Stimulated activated memory B cell treated with anti-CD40 and anti-IgM and Interleukin-4, amounts not matched to agents 10 μg/mL and 1 μg/mL and 100 μg/mL, for 72 hours (primary cell): ENCODE measurements around the gene HEBP1.

Source experiments
- ATAC-seq: fragments of 150-1000 bp; cut with Tn5 transposase; 2 replicates; pipeline ENCODE4 v1.10.0; 2021
- H3K27ac Mint-ChIP-seq: one replicate; pipeline ENCODE4 v1.8.0; 2022; ENCODE audit warnings: mild to moderate bottlenecking, mixed read lengths
- H3K27me3 Mint-ChIP-seq: one replicate; pipeline ENCODE4 v1.8.0; 2022; ENCODE audit warnings: mixed read lengths
- H3K36me3 Mint-ChIP-seq: one replicate; pipeline ENCODE4 v1.8.0; 2022; ENCODE audit warnings: mixed read lengths
- H3K4me1 Mint-ChIP-seq: one replicate; pipeline ENCODE4 v1.8.0; 2022; ENCODE audit warnings: mixed read lengths
- H3K4me3 Mint-ChIP-seq: one replicate; pipeline ENCODE4 v1.8.0; 2022; ENCODE audit warnings: mild to moderate bottlenecking, moderate library complexity, mixed read lengths
- H3K9me3 Mint-ChIP-seq: one replicate; pipeline ENCODE4 v1.8.0; 2022; ENCODE audit warnings: mixed read lengths

HEBP1 gene

DNA sequence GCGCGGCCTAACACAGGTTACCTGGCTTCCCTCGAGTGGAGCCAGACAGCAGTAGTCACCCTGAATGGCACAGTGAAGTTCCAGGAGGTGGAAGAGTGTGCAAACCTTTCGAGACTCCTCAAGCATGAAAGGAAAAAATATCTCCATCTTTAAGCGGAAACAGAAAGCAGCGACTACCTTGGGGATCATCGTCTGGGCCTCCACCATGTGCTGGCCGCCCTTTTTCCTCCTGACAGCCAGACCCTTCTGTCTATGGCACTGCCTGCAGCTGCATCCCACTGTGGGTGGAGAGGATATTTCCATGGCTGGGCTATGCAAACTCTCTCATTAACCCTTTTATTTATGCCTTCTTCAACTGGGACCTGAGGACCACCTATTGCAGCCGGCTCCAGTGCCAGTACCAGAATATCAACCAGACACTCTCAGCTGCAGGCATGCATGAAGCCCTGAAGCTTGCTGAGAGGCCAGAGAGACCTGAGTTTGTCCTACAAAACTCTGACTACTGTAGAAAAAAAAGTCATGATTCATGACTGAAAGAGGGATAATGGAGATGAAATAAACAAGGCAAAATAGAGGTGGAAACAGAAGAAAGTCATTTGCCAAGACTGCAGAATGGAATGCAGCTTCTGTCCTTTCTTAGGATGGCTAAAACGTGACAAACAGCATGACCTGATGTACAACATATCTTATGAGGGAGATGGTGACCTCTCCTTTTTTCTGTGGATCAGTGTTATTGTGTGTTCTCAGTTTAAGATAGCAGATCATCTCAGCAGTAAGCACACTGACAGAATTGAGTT, 2.4 kb upstream of the HEBP1 start:
- ATAC-seq: no peak
- no peaks in the 10 kb centered on the region for H3K27me3 Mint-ChIP-seq
- no peaks in the 10 kb centered on the region for H3K9me3 Mint-ChIP-seq
- no peaks in the 10 kb centered on the region for H3K36me3 Mint-ChIP-seq
- H3K4me3 Mint-ChIP-seq: peak overlapping the region; percentile 77
- peaks cover 24% of the 10 kb centered on the region for H3K4me1 Mint-ChIP-seq
- peak overlapping the region; percentile 66 for H3K27ac Mint-ChIP-seq

DNA sequence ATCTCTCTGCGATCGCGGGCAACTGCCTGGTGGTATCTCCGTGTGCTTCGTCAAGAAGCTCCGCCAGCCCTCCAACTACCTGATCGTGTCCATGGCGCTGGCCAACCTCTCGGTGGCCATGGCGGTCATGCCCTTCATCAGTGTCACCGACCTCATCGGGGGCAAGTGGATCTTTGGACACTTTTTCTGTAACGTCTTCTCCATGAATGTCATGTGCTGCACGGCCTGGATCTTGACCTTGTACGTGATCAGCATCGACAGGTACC, 1.6 kb upstream of the HEBP1 start:
- Mint-ChIP-seq H3K36me3 (no peaks in the 10 kb centered on the region), H3K4me3 (peak overlapping the region; percentile 77), H3K27ac (peak overlapping the region; percentile 66), H3K27me3 (no peaks in the 10 kb centered on the region), H3K9me3 (no peaks in the 10 kb centered on the region), H3K4me1 (peaks cover 30% of the 10 kb centered on the region)
- no peak for ATAC-seq

DNA sequence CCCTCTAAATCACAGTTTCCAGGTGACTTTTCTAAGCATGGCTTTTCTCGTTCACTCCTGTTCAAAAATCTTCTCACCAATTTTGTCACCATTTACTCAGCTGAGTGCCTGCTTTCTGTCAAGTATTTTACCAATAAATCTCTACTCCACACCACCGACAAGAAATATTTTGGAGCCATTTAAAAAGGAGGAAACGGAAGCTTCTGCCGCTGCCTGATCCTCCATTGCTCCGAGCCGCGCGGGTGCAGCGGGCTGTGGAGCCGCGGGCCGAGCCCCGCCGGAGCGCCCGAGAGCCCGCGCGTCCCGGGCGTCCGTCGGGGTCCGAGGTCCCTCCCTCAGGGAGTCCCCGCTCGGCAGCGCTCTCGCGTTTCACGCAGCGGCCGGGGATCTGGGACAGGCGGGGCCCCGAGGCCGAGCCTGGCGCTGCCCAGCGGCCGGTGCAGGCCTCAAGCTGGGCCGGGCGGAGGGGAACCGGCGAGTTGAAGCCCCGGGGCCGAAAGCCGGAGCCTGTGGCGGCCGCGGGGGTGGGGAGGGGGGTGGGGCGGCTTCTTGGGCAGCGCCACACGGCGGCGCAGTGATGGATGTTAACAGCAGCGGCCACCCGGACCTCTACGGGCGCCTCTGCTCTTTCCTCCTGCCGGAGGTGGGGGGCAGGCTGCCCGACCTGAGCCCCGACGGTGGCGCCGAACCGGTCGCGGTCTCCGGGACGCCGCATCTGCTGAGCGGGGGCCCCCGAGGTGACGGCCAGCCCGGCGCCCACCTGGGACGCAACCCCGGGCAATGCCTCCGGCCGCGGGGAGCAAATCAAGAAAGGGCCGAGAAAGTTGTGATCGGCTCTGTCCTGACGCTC, 1.1 kb upstream of the HEBP1 start:
- Mint-ChIP-seq H3K4me1 (peaks cover 30% of the 10 kb centered on the region), H3K9me3 (no peaks in the 10 kb centered on the region), H3K36me3 (no peaks in the 10 kb centered on the region), H3K4me3 (peak overlapping the region; percentile 90), H3K27ac (peak overlapping the region; percentile 87), H3K27me3 (no peaks in the 10 kb centered on the region)
- peak; percentile 46 for ATAC-seq

DNA sequence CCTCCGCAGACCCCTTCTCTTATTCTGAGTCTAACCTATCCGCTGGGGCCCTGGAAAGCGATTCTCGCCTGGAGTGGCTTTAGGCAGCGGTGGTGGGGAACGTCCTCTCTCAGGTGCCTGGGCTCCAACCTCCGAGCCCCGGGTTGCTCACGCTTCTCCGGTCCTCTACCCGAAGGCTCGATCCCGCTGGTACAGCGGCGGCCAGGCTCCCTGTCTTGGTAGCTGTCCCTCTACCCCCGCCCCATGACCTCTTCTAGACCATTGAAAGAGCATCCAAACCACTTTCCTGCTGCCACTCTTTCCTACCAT, 505 bp upstream of the HEBP1 start:
- peak; percentile 62 for ATAC-seq
- Mint-ChIP-seq H3K27me3 (no peaks in the 10 kb centered on the region), H3K27ac (peak overlapping the region; percentile 87), H3K4me1 (peaks cover 30% of the 10 kb centered on the region), H3K9me3 (no peaks in the 10 kb centered on the region), H3K4me3 (peak overlapping the region; percentile 90), H3K36me3 (no peaks in the 10 kb centered on the region)

DNA sequence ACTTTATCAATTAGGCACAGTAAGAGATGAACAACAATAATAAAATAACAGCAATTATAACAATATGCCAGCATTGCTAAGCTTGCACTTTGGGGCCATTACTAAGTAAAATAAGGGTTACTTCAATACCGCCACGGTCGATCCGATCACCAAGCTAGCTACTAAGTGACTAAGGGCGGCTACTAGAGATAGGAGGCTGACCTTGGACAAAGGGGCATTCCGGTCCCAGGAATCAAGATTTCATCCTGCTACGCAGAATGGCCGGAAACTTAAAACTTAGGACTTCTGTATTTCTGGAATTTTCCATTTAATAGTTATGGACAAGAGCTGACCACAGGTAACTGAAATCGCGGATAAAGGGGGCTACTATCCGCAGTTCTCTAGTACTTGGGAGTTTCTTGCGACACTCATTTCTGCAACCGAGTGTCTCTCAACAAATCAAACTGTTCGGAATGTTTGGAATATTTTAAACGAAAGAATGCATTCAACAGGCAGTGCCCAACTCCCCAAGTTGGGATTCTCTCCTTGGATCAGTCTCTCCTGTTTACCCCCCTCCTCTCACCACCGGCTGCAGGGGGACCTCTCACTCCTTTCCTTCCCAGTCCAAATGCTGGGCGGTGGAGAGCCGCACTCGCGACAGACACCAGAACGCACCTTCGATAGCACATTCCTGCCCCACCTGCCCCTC, 650 bp downstream of the HEBP1 start:
- Mint-ChIP-seq H3K36me3 (no peaks in the 10 kb centered on the region), H3K4me1 (peaks cover 30% of the 10 kb centered on the region), H3K9me3 (no peaks in the 10 kb centered on the region), H3K27me3 (no peaks in the 10 kb centered on the region), H3K27ac (peak overlapping the region; percentile 87), H3K4me3 (peak overlapping the region; percentile 90)
- ATAC-seq: no peak

DNA sequence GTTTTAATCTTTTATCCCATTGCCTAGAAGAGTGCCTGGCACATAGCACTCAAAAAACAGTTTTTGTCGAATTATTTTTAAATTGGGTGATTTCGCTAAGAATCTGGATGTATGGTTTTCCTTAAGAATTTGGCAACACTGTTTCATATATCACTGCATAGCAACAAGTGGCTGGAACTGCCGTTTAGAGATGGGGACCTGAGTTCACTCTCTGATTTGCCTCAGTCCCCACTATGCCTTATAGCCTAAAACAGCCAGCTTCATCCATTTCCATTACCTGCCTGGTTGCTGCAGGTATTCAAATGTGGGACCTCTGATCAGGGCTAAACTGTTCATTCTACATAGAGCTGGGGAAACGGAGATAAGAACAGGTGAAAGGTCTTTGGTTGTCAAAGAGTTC, 1.8 kb downstream of the HEBP1 start:
- Mint-ChIP-seq H3K4me3 (no peak overlapping the region), H3K9me3 (peaks cover 2% of the 10 kb centered on the region), H3K4me1 (peaks cover 35% of the 10 kb centered on the region)

DNA sequence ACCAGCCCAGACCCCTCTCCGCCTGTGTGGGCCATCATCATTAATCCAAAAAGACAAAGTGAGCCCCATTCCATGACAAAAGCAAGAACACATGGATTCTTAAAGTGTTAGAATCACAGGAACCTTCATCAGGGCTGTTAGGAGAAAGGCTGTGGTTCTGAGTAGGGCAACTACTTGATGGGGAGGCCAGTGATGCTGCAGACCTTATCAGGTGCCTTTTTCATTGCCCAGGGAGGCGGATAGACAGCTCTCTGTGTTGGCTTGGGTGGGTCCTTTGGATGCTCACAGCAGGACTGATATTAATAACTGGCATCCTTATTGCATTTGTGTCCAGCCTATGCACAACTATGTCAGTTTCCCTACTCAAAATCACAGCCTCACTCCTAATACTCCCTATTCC, 2.3 kb downstream of the HEBP1 start:
- Mint-ChIP-seq H3K36me3 (peaks cover 8% of the 10 kb centered on the region), H3K4me3 (no peak overlapping the region), H3K9me3 (peaks cover 5% of the 10 kb centered on the region), H3K4me1 (peaks cover 41% of the 10 kb centered on the region), H3K27ac (peak overlapping the region; percentile 38), H3K27me3 (no peaks in the 10 kb centered on the region)
- ATAC-seq: no peak

More for the DNA sequence above, 1.8 kb downstream of the HEBP1 start:
- Mint-ChIP-seq H3K27ac (no peak overlapping the region), H3K36me3 (peaks cover 5% of the 10 kb centered on the region), H3K27me3 (no peaks in the 10 kb centered on the region)
- ATAC-seq: no peak

DNA sequence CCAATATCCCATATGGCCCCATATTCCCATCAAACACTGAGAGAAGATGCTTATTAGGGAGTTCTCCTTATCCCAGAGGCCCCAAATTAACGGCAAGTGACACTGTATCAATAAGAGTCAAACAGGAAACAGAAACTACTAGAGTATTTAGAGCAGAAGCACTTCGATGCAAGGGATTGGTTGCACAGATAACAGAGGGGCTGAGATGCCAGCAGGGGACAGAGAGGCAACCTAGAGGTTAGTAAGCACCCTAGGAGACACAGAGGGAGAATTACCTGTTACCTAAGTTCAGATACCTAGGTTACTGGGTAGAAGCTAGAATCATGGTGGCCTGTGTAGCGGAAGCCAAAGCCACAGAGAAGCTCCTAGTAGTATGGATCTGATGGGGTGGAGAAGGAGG, 2.9 kb downstream of the HEBP1 start:
- H3K4me3 Mint-ChIP-seq: no peak overlapping the region
- H3K9me3 Mint-ChIP-seq: peaks cover 5% of the 10 kb centered on the region
- peaks cover 8% of the 10 kb centered on the region for H3K36me3 Mint-ChIP-seq
- H3K27me3 Mint-ChIP-seq: no peaks in the 10 kb centered on the region
- ATAC-seq: no peak
- H3K4me1 Mint-ChIP-seq: peaks cover 42% of the 10 kb centered on the region
- H3K27ac Mint-ChIP-seq: peak overlapping the region; percentile 38

DNA sequence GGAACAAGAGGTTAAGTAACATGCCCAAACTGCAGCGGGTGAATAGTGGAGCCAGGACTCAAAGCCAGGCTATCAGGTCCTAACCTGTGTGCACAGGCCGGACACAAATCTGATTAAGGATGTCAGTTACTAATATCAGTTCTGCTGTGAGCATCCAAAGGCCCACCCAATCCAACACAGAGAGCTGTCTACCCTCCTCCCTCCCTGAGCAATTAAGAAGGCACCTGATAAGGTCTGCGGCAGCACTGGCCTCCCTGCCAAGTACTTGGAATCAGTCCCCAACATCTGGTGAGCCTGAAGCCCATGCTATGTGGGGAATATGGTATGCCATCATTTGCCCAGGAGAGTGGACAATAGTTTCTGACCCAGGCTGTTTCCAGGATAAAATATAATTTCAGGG, 3.9 kb downstream of the HEBP1 start:
- no peak for ATAC-seq
- peaks cover 8% of the 10 kb centered on the region for H3K36me3 Mint-ChIP-seq
- H3K27me3 Mint-ChIP-seq: no peaks in the 10 kb centered on the region
- peaks cover 42% of the 10 kb centered on the region for H3K4me1 Mint-ChIP-seq
- no peak overlapping the region for H3K27ac Mint-ChIP-seq
- H3K9me3 Mint-ChIP-seq: peaks cover 5% of the 10 kb centered on the region
- H3K4me3 Mint-ChIP-seq: no peak overlapping the region

DNA sequence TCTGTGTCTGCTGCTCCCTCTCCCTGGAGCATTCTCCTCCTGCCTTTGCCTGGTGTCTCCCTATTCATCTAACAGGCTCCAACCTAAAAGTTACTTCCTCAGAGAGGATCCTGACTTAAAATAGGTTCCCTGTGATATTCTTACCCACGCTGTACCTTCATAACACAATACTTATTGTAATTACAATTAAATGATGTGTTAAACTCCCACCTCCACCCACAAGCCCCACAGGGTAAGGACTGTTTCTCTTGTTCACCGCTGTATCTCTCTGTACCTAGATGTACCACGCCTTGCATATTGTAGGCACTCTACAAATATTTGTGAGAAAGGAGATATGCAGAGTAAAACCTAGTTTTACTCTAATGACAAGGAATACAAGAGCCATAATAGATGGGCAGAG, 5.0 kb downstream of the HEBP1 start:
- peaks cover 8% of the 10 kb centered on the region for H3K36me3 Mint-ChIP-seq
- peaks cover 5% of the 10 kb centered on the region for H3K9me3 Mint-ChIP-seq
- no peak for ATAC-seq
- peaks cover 40% of the 10 kb centered on the region for H3K4me1 Mint-ChIP-seq
- no peaks in the 10 kb centered on the region for H3K27me3 Mint-ChIP-seq
- no peak overlapping the region for H3K4me3 Mint-ChIP-seq
- no peak overlapping the region for H3K27ac Mint-ChIP-seq

DNA sequence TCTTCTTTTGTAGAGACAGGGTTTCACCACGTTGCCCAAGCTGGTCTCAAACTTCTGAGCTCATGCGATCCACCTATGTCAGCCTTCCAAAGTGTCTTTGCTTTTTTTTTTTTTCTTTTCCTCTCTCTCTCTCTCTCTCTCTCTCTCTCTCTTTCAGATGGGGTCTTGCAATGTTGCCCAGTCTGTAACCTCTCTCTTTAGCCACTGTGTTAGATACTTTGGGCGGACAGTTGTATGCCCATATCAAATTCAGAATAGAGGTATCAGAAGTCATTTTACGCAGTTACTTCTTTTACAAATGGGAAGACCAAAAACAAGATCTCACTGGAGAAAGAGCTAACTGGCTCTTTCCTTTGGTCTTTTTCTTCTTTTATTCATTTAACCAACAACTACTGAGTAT, 6.7 kb downstream of the HEBP1 start:
- Mint-ChIP-seq H3K27ac (peak overlapping the region; percentile 8), H3K4me3 (peak overlapping the region; percentile 32), H3K36me3 (peaks cover 8% of the 10 kb centered on the region), H3K27me3 (no peaks in the 10 kb centered on the region), H3K4me1 (peaks cover 27% of the 10 kb centered on the region), H3K9me3 (peaks cover 5% of the 10 kb centered on the region)
- ATAC-seq: no peak

DNA sequence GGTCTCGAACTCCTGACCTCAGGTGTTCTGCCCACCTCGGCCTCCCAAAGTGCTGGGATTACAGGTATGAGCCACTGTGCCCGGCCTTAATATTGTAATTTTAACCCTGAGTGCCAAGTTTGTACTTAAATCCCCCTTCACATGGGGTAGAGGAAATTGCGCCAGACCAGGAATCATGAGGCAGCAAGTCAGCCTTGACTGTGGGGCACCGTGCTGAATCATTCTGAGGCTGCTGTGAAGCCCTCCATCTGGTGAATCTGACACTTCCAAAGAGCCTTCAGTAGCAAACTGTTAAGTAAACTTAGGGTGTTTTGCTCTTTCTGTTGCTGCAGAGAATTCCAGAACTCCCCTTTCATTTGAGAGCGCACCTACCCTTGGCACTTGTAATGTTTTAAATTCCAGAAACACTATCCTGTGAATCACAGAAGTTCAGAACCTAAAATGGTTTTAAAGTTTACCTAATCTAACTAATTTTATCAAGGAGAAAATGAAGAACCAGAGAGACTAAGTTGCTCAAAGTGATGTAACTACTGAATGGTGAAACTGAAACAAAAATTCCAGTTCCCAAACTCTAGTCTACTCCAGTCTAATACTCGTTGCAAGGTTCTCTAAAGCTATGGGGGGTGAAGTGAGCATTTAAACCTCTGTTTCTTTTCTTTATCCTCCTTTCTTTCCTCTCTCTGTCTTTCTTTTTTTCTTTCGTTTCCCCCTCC, 7.5 kb downstream of the HEBP1 start:
- peak overlapping the region; percentile 8 for H3K27ac Mint-ChIP-seq
- ATAC-seq: no peak
- peaks cover 5% of the 10 kb centered on the region for H3K9me3 Mint-ChIP-seq
- no peak overlapping the region for H3K4me3 Mint-ChIP-seq
- H3K36me3 Mint-ChIP-seq: peaks cover 10% of the 10 kb centered on the region
- H3K4me1 Mint-ChIP-seq: peaks cover 27% of the 10 kb centered on the region
- no peaks in the 10 kb centered on the region for H3K27me3 Mint-ChIP-seq

DNA sequence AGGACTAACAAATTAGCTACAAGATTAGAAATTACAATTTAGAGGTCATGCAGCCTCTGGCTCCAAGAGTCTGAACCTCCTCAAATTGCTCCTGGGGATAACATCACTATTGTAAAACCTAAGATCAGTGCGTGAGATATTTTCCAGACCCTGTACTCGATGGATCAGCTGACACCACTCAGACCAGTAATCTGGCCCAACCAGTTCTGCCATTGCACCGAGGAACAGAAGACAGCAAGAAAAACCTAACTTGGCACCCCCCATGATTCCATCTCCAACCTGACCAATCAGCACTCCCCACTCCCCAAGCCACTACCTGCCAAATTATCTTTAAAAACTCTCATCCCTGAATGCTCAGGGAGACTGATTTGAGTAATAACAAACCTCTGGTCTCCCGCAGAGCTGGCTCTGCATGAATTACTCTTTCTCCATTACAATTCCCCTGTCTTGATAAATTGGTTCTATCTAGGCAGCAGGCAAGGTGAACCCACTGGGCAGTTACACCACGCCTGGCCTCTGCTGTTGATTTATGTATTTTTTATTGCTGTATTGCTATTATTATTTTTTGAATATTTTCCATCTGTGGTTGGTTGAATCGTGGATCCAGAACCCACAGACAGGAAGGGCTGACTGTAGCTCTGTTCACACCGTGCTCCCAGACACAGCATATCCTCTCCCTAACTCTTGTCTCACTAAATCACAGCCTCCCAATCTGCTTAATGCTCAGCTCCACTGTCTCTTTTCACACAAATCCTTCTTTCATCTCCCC, 9.2 kb downstream of the HEBP1 start:
- ATAC-seq: no peak
- H3K9me3 Mint-ChIP-seq: peaks cover 5% of the 10 kb centered on the region
- peaks cover 13% of the 10 kb centered on the region for H3K36me3 Mint-ChIP-seq
- no peaks in the 10 kb centered on the region for H3K27me3 Mint-ChIP-seq
- no peak overlapping the region for H3K4me3 Mint-ChIP-seq
- no peak overlapping the region for H3K27ac Mint-ChIP-seq
- H3K4me1 Mint-ChIP-seq: peaks cover 20% of the 10 kb centered on the region

DNA sequence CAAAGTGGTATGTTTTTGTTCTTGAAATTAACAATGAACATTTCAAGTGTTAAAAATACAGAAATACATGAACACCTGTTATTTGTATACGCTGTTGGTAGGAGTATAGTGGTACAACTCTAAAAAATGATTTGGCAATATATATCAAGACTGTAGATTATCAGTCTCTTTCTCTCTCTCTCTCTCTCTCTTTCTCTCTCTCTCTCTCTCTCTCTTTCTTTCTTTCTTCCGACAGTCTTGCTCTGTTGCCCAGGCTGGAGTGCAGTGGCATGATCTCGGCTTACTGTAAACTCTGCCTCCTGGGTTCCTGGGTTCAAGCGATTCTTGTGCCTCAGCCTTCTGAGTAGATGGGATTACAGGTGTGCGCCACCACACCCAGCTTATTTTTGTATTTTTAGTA, 12.6 kb downstream of the HEBP1 start:
- peaks cover 13% of the 10 kb centered on the region for H3K36me3 Mint-ChIP-seq

More for the DNA sequence above, 12.6 kb downstream of the HEBP1 start:
- Mint-ChIP-seq H3K9me3 (no peaks in the 10 kb centered on the region), H3K4me1 (peaks cover 9% of the 10 kb centered on the region), H3K4me3 (no peak overlapping the region), H3K27me3 (no peaks in the 10 kb centered on the region), H3K27ac (no peak overlapping the region)
- ATAC-seq: no peak
